ENCODE results near the gene SYNGAP1.

The SYNGAP1 gene

GRCh38 chr6:33451606-33452005 lies 31.7 kb downstream of the SYNGAP1 start:
- no peak overlapping the region for H3K4me3 ChIP-seq (ENCODE audit: low read length in 2 of 2)
- H2BK15ac ChIP-seq (ENCODE audit: low read length): no peak overlapping the region
- no peak overlapping the region for H4K8ac ChIP-seq (ENCODE audit: low read depth, low read length)
- no peak overlapping the region for H4K91ac ChIP-seq (ENCODE audit: low read depth, low read length, poor library complexity)
- H3K14ac ChIP-seq (ENCODE audit: low read length): no peak overlapping the region
- H3K79me1 ChIP-seq (ENCODE audit: low read depth, low read length): peaks cover 9% of the 10 kb centered on the region
- no peak overlapping the region for H2BK12ac ChIP-seq (ENCODE audit: low read length)
- no peak overlapping the region for H2AFZ ChIP-seq (ENCODE audit: low read length)
- no peak overlapping the region for H3K23ac ChIP-seq (ENCODE audit: low read depth, low read length, poor library complexity)
- no peak overlapping the region for H2BK5ac ChIP-seq (ENCODE audit: low read length)
- no peak overlapping the region for H3K9ac ChIP-seq (ENCODE audit: low read depth, low read length, poor library complexity)
- WGBS, 2 donors (ENCODE audit: extremely low coverage in 2 of 2, insufficient read length in 2 of 2, insufficient replicate concordance in 1 of 2): no CpG with 5 or more reads among the region's 15 CpGs
- peaks cover 48 to 78% of the 10 kb centered on the region in 2 donors for H3K36me3 ChIP-seq (replicated peaks in 1 of 2; ENCODE audit: control insufficient read depth in 2 of 2, insufficient read depth in 2 of 2, low read length in 2 of 2)
- peaks cover 6 to 11% of the 10 kb centered on the region in 2 donors for H3K4me1 ChIP-seq (ENCODE audit: control insufficient read depth in 2 of 2, insufficient read depth in 1 of 2, low read depth in 1 of 2, low read length in 2 of 2)
- no peak overlapping the region for H3K27ac ChIP-seq (replicated peaks; ENCODE audit: low read length)
- H3K18ac ChIP-seq (ENCODE audit: low read length): no peak overlapping the region
- H3K4me2 ChIP-seq (ENCODE audit: insufficient read depth, low read length, poor library complexity, severe bottlenecking): no peak overlapping the region
- DNase-seq (ENCODE audit: low spot score): no peak
- H2BK120ac ChIP-seq (ENCODE audit: low read depth, low read length): no peak overlapping the region
- H3K27me3 ChIP-seq (ENCODE audit: control insufficient read depth in 3 of 3, insufficient read depth in 3 of 3, low read depth in 1 of 3, low read length in 3 of 3): no peaks in the 10 kb centered on the region
- no peaks in the 10 kb centered on the region for H3K9me3 ChIP-seq (replicated peaks in 1 of 2; ENCODE audit: control insufficient read depth in 2 of 2, insufficient read depth in 1 of 2, low read depth in 1 of 2, low read length in 2 of 2)
- H2AK5ac ChIP-seq (ENCODE audit: low read depth, low read length): no peak overlapping the region
- no peak overlapping the region for H3K4ac ChIP-seq (ENCODE audit: low read length)

- H3K4me1 ChIP-seq (ENCODE audit: control insufficient read depth in 2 of 2, insufficient read depth in 1 of 2, low read depth in 1 of 2, low read length in 2 of 2): peaks cover 6 to 11% of the 10 kb centered on the region in 2 donors
- H3K9ac ChIP-seq (ENCODE audit: low read depth, low read length, poor library complexity): no peak overlapping the region
- no peak for DNase-seq (ENCODE audit: low spot score)
- H4K91ac ChIP-seq (ENCODE audit: low read depth, low read length, poor library complexity): no peak overlapping the region
- H2BK120ac ChIP-seq (ENCODE audit: low read depth, low read length): no peak overlapping the region
- H3K9me3 ChIP-seq (replicated peaks in 1 of 2; ENCODE audit: control insufficient read depth in 2 of 2, insufficient read depth in 1 of 2, low read depth in 1 of 2, low read length in 2 of 2): no peaks in the 10 kb centered on the region
- peaks cover 47 to 78% of the 10 kb centered on the region in 2 donors for H3K36me3 ChIP-seq (replicated peaks in 1 of 2; ENCODE audit: control insufficient read depth in 2 of 2, insufficient read depth in 2 of 2, low read length in 2 of 2)
- no CpG with 5 or more reads among the region's 4 CpGs for WGBS, 2 donors (ENCODE audit: extremely low coverage in 2 of 2, insufficient read length in 2 of 2, insufficient replicate concordance in 1 of 2)
- no peak overlapping the region for H3K27ac ChIP-seq (replicated peaks; ENCODE audit: low read length)
- H3K4ac ChIP-seq (ENCODE audit: low read length): no peak overlapping the region
- peaks cover 9% of the 10 kb centered on the region for H3K79me1 ChIP-seq (ENCODE audit: low read depth, low read length)
- no peak overlapping the region for H2BK5ac ChIP-seq (ENCODE audit: low read length)
- H3K23ac ChIP-seq (ENCODE audit: low read depth, low read length, poor library complexity): no peak overlapping the region
- no peak overlapping the region for H3K4me3 ChIP-seq (ENCODE audit: low read length in 2 of 2)
- no peaks in the 10 kb centered on the region for H3K27me3 ChIP-seq (ENCODE audit: control insufficient read depth in 3 of 3, insufficient read depth in 3 of 3, low read depth in 1 of 3, low read length in 3 of 3)
- H2BK15ac ChIP-seq (ENCODE audit: low read length): no peak overlapping the region
- H2BK12ac ChIP-seq (ENCODE audit: low read length): no peak overlapping the region
- no peak overlapping the region for H3K14ac ChIP-seq (ENCODE audit: low read length)
- no peak overlapping the region for H4K8ac ChIP-seq (ENCODE audit: low read depth, low read length)
- no peak overlapping the region for H2AFZ ChIP-seq (ENCODE audit: low read length)
- H3K4me2 ChIP-seq (ENCODE audit: insufficient read depth, low read length, poor library complexity, severe bottlenecking): no peak overlapping the region
- no peak overlapping the region for H2AK5ac ChIP-seq (ENCODE audit: low read depth, low read length)
- H3K18ac ChIP-seq (ENCODE audit: low read length): no peak overlapping the region
Observed at GRCh38 chr6:33452496-33452895, 32.6 kb downstream of the SYNGAP1 start.

GRCh38 chr6:33453393-33454008 lies 33.6 kb downstream of the SYNGAP1 start:
- no CpG with 5 or more reads among the region's 12 CpGs for WGBS, 2 donors (ENCODE audit: extremely low coverage in 2 of 2, insufficient read length in 2 of 2, insufficient replicate concordance in 1 of 2)

GRCh38 chr6:33454009-33454946 lies 34.4 kb downstream of the SYNGAP1 start, which contains the start of gene ZBTB9:
ZBTB9 (plus strand) TSS chr6:33454576; CDS start chr6:33455101, 525 bp downstream.
- H3K27ac ChIP-seq (replicated peaks; ENCODE audit: low read length): peak within 1 kb of the TSS; percentile 73
- no peak within 1 kb of the TSS for H4K91ac ChIP-seq (ENCODE audit: low read depth, low read length, poor library complexity)
- peak within 1 kb of the TSS; percentile 93 to 94 for H3K4me3 ChIP-seq (ENCODE audit: low read length in 2 of 2)
- no peak within 1 kb of the TSS for H2BK120ac ChIP-seq (ENCODE audit: low read depth, low read length)
- no peak within 1 kb of the TSS for H2BK15ac ChIP-seq (ENCODE audit: low read length)
- H3K36me3 ChIP-seq (replicated peaks in 1 of 2; ENCODE audit: control insufficient read depth in 2 of 2, insufficient read depth in 2 of 2, low read length in 2 of 2): peaks cover 29 to 63% of the 10 kb centered on the region in 2 donors
- H2BK12ac ChIP-seq (ENCODE audit: low read length): no peak within 1 kb of the TSS
- H2AK5ac ChIP-seq (ENCODE audit: low read depth, low read length): peak within 1 kb of the TSS; percentile 41
- H4K8ac ChIP-seq (ENCODE audit: low read depth, low read length): no peak within 1 kb of the TSS
- peak within 1 kb of the TSS; percentile 91 for H3K9ac ChIP-seq (ENCODE audit: low read depth, low read length, poor library complexity)
- peak within 1 kb of the TSS; percentile 95 for H3K14ac ChIP-seq (ENCODE audit: low read length)
- H3K18ac ChIP-seq (ENCODE audit: low read length): peak within 1 kb of the TSS; percentile 86
- peaks cover 9% of the 10 kb centered on the region for H3K79me1 ChIP-seq (ENCODE audit: low read depth, low read length)
- no peak within 1 kb of the TSS for H3K4ac ChIP-seq (ENCODE audit: low read length)
- peak within 1 kb of the TSS; percentile 99 for H3K23ac ChIP-seq (ENCODE audit: low read depth, low read length, poor library complexity)
- H3K27me3 ChIP-seq (ENCODE audit: control insufficient read depth in 3 of 3, insufficient read depth in 3 of 3, low read depth in 1 of 3, low read length in 3 of 3): no peaks in the 10 kb centered on the region
- no CpG with 5 or more reads among the region's 65 CpGs for WGBS, 2 donors (ENCODE audit: extremely low coverage in 2 of 2, insufficient read length in 2 of 2, insufficient replicate concordance in 1 of 2)
- H2BK5ac ChIP-seq (ENCODE audit: low read length): peak within 1 kb of the TSS; percentile 80
- H3K9me3 ChIP-seq (replicated peaks in 1 of 2; ENCODE audit: control insufficient read depth in 2 of 2, insufficient read depth in 1 of 2, low read depth in 1 of 2, low read length in 2 of 2): no peaks in the 10 kb centered on the region
- H2AFZ ChIP-seq (ENCODE audit: low read length): peak within 1 kb of the TSS; percentile 83
- H3K4me2 ChIP-seq (ENCODE audit: insufficient read depth, low read length, poor library complexity, severe bottlenecking): peak within 1 kb of the TSS; percentile 71
- DNase-seq (ENCODE audit: low spot score): peak; percentile 92
- H3K4me1 ChIP-seq (ENCODE audit: control insufficient read depth in 2 of 2, insufficient read depth in 1 of 2, low read depth in 1 of 2, low read length in 2 of 2): peaks cover 6 to 11% of the 10 kb centered on the region in 2 donors

More at GRCh38 chr6:33453393-33454008, 33.6 kb downstream of the SYNGAP1 start:
- Histone ChIP-seq H3K27me3 (ENCODE audit: control insufficient read depth in 3 of 3, insufficient read depth in 3 of 3, low read depth in 1 of 3, low read length in 3 of 3) (no peaks in the 10 kb centered on the region), H3K27ac (replicated peaks; ENCODE audit: low read length) (peak overlapping the region; percentile 73), H3K4ac (ENCODE audit: low read length) (no peak overlapping the region), H3K79me1 (ENCODE audit: low read depth, low read length) (peaks cover 9% of the 10 kb centered on the region), H3K14ac (ENCODE audit: low read length) (no peak overlapping the region), H2BK120ac (ENCODE audit: low read depth, low read length) (no peak overlapping the region), H4K91ac (ENCODE audit: low read depth, low read length, poor library complexity) (no peak overlapping the region), H3K4me1 (ENCODE audit: control insufficient read depth in 2 of 2, insufficient read depth in 1 of 2, low read depth in 1 of 2, low read length in 2 of 2) (peaks cover 6 to 11% of the 10 kb centered on the region in 2 donors), H2BK12ac (ENCODE audit: low read length) (no peak overlapping the region), H3K9ac (ENCODE audit: low read depth, low read length, poor library complexity) (no peak overlapping the region), H3K9me3 (replicated peaks in 1 of 2; ENCODE audit: control insufficient read depth in 2 of 2, insufficient read depth in 1 of 2, low read depth in 1 of 2, low read length in 2 of 2) (no peaks in the 10 kb centered on the region), H3K36me3 (replicated peaks in 1 of 2; ENCODE audit: control insufficient read depth in 2 of 2, insufficient read depth in 2 of 2, low read length in 2 of 2) (peaks cover 37 to 71% of the 10 kb centered on the region in 2 donors), H2BK15ac (ENCODE audit: low read length) (no peak overlapping the region), H2BK5ac (ENCODE audit: low read length) (no peak overlapping the region), H2AFZ (ENCODE audit: low read length) (no peak overlapping the region), H3K23ac (ENCODE audit: low read depth, low read length, poor library complexity) (no peak overlapping the region), H4K8ac (ENCODE audit: low read depth, low read length) (no peak overlapping the region), H3K4me3 (ENCODE audit: low read length in 2 of 2) (peak overlapping the region in 1 of 2 donors; percentile 93), H3K18ac (ENCODE audit: low read length) (no peak overlapping the region), H3K4me2 (ENCODE audit: insufficient read depth, low read length, poor library complexity, severe bottlenecking) (peak overlapping the region; percentile 58), H2AK5ac (ENCODE audit: low read depth, low read length) (peak overlapping the region; percentile 41)
- no peak for DNase-seq (ENCODE audit: low spot score)

Measured in neuronal stem cell (in vitro differentiated cells).